A673 (cell line): ENCODE data around the gene IRAK3. TPM values are rescaled to one million over a fixed set of nuclear protein-coding genes. Genes with fewer than 3 reads are reported as not detected.

Experiments
- BruUV-seq: library from RNA; stranded (reverse); fragments of 400-500 nt; replicated peaks from 2 replicates; lab custom pipeline; 2021; lab: Mats Ljungman, UMichigan
- CTCF ChIA-PET: fragments of 300-600 bp; sonication (Branson Sonifier 250); formaldehyde crosslinking; loops from one replicate; lab custom pipeline; 2022; ENCODE audit warnings: antibody characterized with exemption; lab: Charles Lee
- POLR2A ChIA-PET: fragments of 300-600 bp; sonication (Branson Sonifier 250); formaldehyde crosslinking; loops from one replicate; lab custom pipeline; 2022; ENCODE audit warnings: antibody characterized with exemption; ENCODE audit not compliant: low non-redundant PET; lab: Charles Lee
- DNase-seq: peaks from one replicate; pipeline ENCODE4 v3.0.0-alpha.2; 2015; ENCODE audit warnings: low spot score
- H3K27ac ChIP-seq: fragments of 200-600 bp; sonication (generic); 2 replicates; pipeline ENCODE4 v1.5.1; 2016; ENCODE audit warnings: mixed run types, low read depth, mild to moderate bottlenecking, mixed read lengths, antibody characterized with exemption, low read length; ENCODE audit not compliant: poor library complexity, severe bottlenecking
- H3K27me3 ChIP-seq: fragments of 200-600 bp; sonication (generic); replicated peaks from 2 replicates; pipeline ENCODE4 v1.6.1; 2017; ENCODE audit warnings: mixed run types, low read depth, mild to moderate bottlenecking, mixed read lengths, antibody characterized with exemption, low read length; ENCODE audit not compliant: insufficient read depth, poor library complexity
- H3K36me3 ChIP-seq: fragments of 200-600 bp; sonication (generic); 2 replicates; pipeline ENCODE4 v1.6.1; 2016; ENCODE audit warnings: mixed run types, mild to moderate bottlenecking, mixed read lengths, antibody characterized with exemption, low read length; ENCODE audit not compliant: insufficient read depth, poor library complexity, severe bottlenecking
- H3K4me1 ChIP-seq: fragments of 200-600 bp; sonication (generic); 2 replicates; pipeline ENCODE4 v1.6.1; 2017; ENCODE audit warnings: mixed run types, mild to moderate bottlenecking, mixed read lengths, antibody characterized with exemption, low read length; ENCODE audit not compliant: insufficient read depth, poor library complexity, severe bottlenecking
- H3K4me3 ChIP-seq: fragments of 200-600 bp; sonication (generic); 2 replicates; pipeline ENCODE4 v1.5.1; 2016; ENCODE audit warnings: low read depth, mixed run types, mild to moderate bottlenecking, mixed read lengths, low read length; ENCODE audit not compliant: poor library complexity, severe bottlenecking
- H3K9me3 ChIP-seq: fragments of 200-600 bp; sonication (generic); 2 replicates; pipeline ENCODE4 v1.6.1; 2016; ENCODE audit warnings: mixed run types, low read depth, mild to moderate bottlenecking, mixed read lengths, antibody characterized with exemption, low read length; ENCODE audit not compliant: poor library complexity, severe bottlenecking
- CTCF ChIP-seq: fragments of 300-800, 200-600 bp; sonication (generic); conservative IDR thresholded peaks from 2 replicates; pipeline ENCODE4 v1.5.1; 2017; ENCODE audit warnings: low read depth, mild to moderate bottlenecking, antibody characterized with exemption, low read length, moderate library complexity, mixed read lengths
- EZH2 ChIP-seq: fragments of 200-600 bp; sonication (generic); IDR thresholded peaks from 2 replicates; pipeline ENCODE4 v1.6.1; 2017; ENCODE audit warnings: borderline replicate concordance, low read depth, mild to moderate bottlenecking, mixed read lengths, antibody characterized with exemption, low read length; ENCODE audit not compliant: poor library complexity, severe bottlenecking
- intact Hi-C: fragments of 100-400 bp; cut with micrococcal nuclease; formaldehyde crosslinking; loops from one replicate; pipeline ENCODE4 v1.10.0; 2022; ENCODE audit not compliant: unreplicated experiment
- total RNA-seq: library from RNA; stranded (reverse); gene quantifications from 2 replicates; pipeline ENCODE4 v1.2.3, GENCODE V29; 2021

The IRAK3 gene
- total RNA-seq, 1 experiment from 2014 or later = 0.19 TPM

GRCh38 chr12:66237505-66238175 lies 48.6 kb downstream of the IRAK3 start:
- intact Hi-C loops = no loop called here
- no peaks in the 10 kb centered on the region for H3K36me3 ChIP-seq
- DNase-seq = no peak
- no peaks in the 10 kb centered on the region for H3K27me3 ChIP-seq
- ChIA-PET POLR2A (no interaction called here), CTCF (no interaction called here)
- TF ChIP-seq CTCF (no peak), EZH2 (no peak)
- H3K4me3 ChIP-seq = no peak overlapping the region
- no peak overlapping the region for H3K27ac ChIP-seq
- no TSS peak for BruUV-seq
- peaks cover 5% of the 10 kb centered on the region for H3K4me1 ChIP-seq
- H3K9me3 ChIP-seq = no peaks in the 10 kb centered on the region

- peaks cover 5% of the 10 kb centered on the region for H3K4me1 ChIP-seq
- no TSS peak for BruUV-seq
- no peak for DNase-seq
- H3K27me3 ChIP-seq = no peaks in the 10 kb centered on the region
- intact Hi-C loops = no loop called here
- H3K9me3 ChIP-seq = no peaks in the 10 kb centered on the region
- no peak overlapping the region for H3K27ac ChIP-seq
- ChIA-PET POLR2A (no interaction called here), CTCF (no interaction called here)
- H3K4me3 ChIP-seq = no peak overlapping the region
- H3K36me3 ChIP-seq = no peaks in the 10 kb centered on the region
- TF ChIP-seq EZH2 = no peak
- no peak for TF ChIP-seq CTCF
These were observed 50.3 kb downstream of the IRAK3 start for GRCh38 chr12:66239295-66239694.

GRCh38 chr12:66240096-66240820 lies 51.2 kb downstream of the IRAK3 start:
- Histone ChIP-seq H3K36me3 (no peaks in the 10 kb centered on the region), H3K27ac (no peak overlapping the region), H3K27me3 (no peaks in the 10 kb centered on the region), H3K9me3 (no peaks in the 10 kb centered on the region), H3K4me1 (peaks cover 5% of the 10 kb centered on the region), H3K4me3 (no peak overlapping the region)
- POLR2A ChIA-PET = no interaction called here
- DNase-seq = no peak
- no peak for TF ChIP-seq CTCF
- no peak for TF ChIP-seq EZH2
- no TSS peak for BruUV-seq
- CTCF ChIA-PET = no interaction called here
- intact Hi-C loops = no loop called here
